ENCODE data around the gene RPL5.

DNA sequence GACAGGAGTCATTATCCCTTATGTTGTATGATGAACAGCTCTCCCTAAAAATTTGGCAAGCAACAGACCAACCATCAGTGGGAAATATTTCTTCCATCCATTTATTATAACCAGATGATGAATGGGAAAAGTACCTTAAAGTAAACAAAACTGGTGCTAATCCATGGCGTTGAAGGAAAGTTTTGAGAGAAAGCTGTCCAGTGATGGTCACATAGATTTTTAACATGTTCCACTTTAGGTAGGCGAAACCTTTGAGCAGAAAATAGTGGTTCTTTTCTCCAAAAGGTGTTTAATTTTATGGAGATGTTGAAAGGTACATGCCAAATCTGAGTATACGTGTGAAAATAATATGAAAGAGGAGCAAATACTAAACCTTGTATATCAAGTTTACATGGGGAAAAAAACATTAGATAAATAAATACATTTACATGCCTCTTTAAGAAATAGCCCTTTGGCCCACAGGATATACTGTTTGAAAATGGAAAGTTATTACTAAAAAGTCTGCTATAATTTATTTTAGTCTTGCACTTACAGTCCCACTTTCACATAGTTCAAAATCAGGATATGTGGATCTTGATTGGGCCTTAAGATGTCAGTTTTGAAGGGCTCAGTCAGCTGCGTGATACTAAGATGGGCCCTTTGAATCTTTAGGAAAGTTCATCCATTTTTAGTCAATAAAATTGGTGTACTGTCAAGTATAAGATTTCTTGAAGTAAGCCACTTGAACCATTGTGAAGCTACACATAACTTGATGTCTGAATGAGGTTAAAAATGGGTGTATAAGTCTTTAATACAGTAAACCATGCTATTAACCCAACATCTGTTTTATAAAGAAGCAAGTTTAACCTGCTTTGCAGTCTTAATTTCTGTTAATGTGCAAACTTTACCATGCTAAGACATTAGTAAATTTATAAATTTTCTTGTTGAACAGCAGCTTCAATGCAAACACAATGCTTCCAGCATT is 10.5 kb downstream of the RPL5 start:
- TF ChIP-seq CTCF (IDR thresholded peaks at IDR 0.05 in 4 of 5, conservative IDR thresholded peaks at IDR 0.05 in 1 of 5) (no peak), POLR2A (IDR thresholded peaks at IDR 0.05) (no peak)

Data from gastrocnemius medialis (tissue), 4 donors.